Erythroblast (primary cell): Measurements from ENCODE around the gene EPHA1.

Experiments used
- GATA1 ChIP-seq: IDR thresholded peaks from 2 replicates; pipeline ENCODE4 v1.6.1; 2011; ENCODE audit warnings: low read depth, mild to moderate bottlenecking, control low read depth, low read length, moderate library complexity
- POLR2A ChIP-seq: IDR thresholded peaks from 2 replicates; pipeline ENCODE4 v1.6.1; 2011; ENCODE audit warnings: mild to moderate bottlenecking, low read length

DNA sequence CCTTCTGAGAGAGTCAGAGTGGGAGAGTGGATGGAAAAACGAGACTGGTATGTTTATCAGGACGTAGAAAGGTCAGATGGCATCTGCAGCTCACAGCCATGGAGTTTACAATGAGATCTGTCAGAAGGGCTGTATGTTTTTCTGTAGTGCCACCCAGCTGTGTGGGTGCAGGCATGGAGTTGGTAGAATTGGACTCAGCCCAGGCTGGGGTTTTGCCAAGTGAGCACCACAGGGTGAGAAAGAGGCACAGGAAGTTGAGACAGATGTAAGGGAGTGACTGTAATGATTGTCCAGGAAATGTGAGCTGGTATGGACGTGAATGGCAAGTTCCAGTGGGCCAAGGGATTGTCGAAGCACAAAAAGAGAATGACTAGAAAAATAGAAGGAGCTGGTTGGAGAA lies 36.6 kb downstream of the EPHA1 start:
- TF ChIP-seq POLR2A (no peak), GATA1 (no peak)
